ACC112 (cell line): Measurements from ENCODE around the gene OTULIN.

ENCODE experiments used
- H2AFZ ChIP-seq: fragments of 200-600 bp; sonication (generic); one replicate; pipeline ENCODE4 v1.6.0; 2017; ENCODE audit warnings: antibody characterized with exemption, low read length; ENCODE audit not compliant: unreplicated experiment
- H3K27ac ChIP-seq: fragments of 200-600 bp; sonication (generic); 2 replicates; pipeline ENCODE4 v1.5.1; 2014; ENCODE audit warnings: low read depth, mild to moderate bottlenecking, antibody characterized with exemption, low read length, moderate library complexity
- H3K27me3 ChIP-seq: fragments of 200-600 bp; sonication (generic); 2 replicates; pipeline ENCODE4 v1.6.1; 2014; ENCODE audit warnings: mild to moderate bottlenecking, antibody characterized with exemption, low read length, moderate library complexity, mixed read lengths; ENCODE audit not compliant: insufficient read depth
- H3K36me3 ChIP-seq: fragments of 200-600 bp; sonication (generic); 2 replicates; pipeline ENCODE4 v1.6.1; 2016; ENCODE audit warnings: mild to moderate bottlenecking, antibody characterized with exemption, low read length, moderate library complexity, mixed read lengths; ENCODE audit not compliant: insufficient read depth
- H3K4me1 ChIP-seq: fragments of 200-600 bp; sonication (generic); one replicate; pipeline ENCODE4 v1.6.1; 2016; ENCODE audit warnings: low read length, mixed read lengths; ENCODE audit not compliant: insufficient read depth, unreplicated experiment, control insufficient read depth
- H3K4me3 ChIP-seq: fragments of 200-600 bp; sonication (generic); 2 replicates; pipeline ENCODE4 v1.5.1; 2014; ENCODE audit warnings: mild to moderate bottlenecking, low read depth, low read length
- H3K79me2 ChIP-seq: fragments of 200-600 bp; sonication (generic); one replicate; pipeline ENCODE4 v1.6.0; 2016; ENCODE audit warnings: low read length; ENCODE audit not compliant: control insufficient read depth, unreplicated experiment, insufficient read depth

The OTULIN gene

GRCh38 chr5:14729448-14730385, 65.2 kb downstream of the OTULIN start:
- no peaks in the 10 kb centered on the region for H3K79me2 ChIP-seq
- H3K27ac ChIP-seq = no peak overlapping the region
- H2AFZ ChIP-seq = no peak overlapping the region
- H3K27me3 ChIP-seq = no peaks in the 10 kb centered on the region
- no peak overlapping the region for H3K4me3 ChIP-seq
- H3K4me1 ChIP-seq = peaks cover 16% of the 10 kb centered on the region
- H3K36me3 ChIP-seq = no peaks in the 10 kb centered on the region

GRCh38 chr5:14730466-14730865, 65.9 kb downstream of the OTULIN start:
- Histone ChIP-seq H3K79me2 (no peaks in the 10 kb centered on the region), H3K27ac (no peak overlapping the region), H3K4me3 (no peak overlapping the region), H2AFZ (no peak overlapping the region), H3K36me3 (no peaks in the 10 kb centered on the region), H3K27me3 (no peaks in the 10 kb centered on the region), H3K4me1 (peaks cover 16% of the 10 kb centered on the region)

- no peaks in the 10 kb centered on the region for H3K27me3 ChIP-seq
- H3K4me1 ChIP-seq = peaks cover 16% of the 10 kb centered on the region
- H3K36me3 ChIP-seq = no peaks in the 10 kb centered on the region
- H3K79me2 ChIP-seq = no peaks in the 10 kb centered on the region
- no peak overlapping the region for H2AFZ ChIP-seq
- no peak overlapping the region for H3K4me3 ChIP-seq
- H3K27ac ChIP-seq = no peak overlapping the region
Measured at GRCh38 chr5:14730881-14731280, 66.4 kb downstream of the OTULIN start.

GRCh38 chr5:14732991-14733390, 68.5 kb downstream of the OTULIN start:
- H3K4me1 ChIP-seq = no peaks in the 10 kb centered on the region
- H3K27ac ChIP-seq = no peak overlapping the region
- H2AFZ ChIP-seq = no peak overlapping the region
- H3K4me3 ChIP-seq = no peak overlapping the region
- H3K36me3 ChIP-seq = no peaks in the 10 kb centered on the region
- H3K79me2 ChIP-seq = no peaks in the 10 kb centered on the region
- H3K27me3 ChIP-seq = no peaks in the 10 kb centered on the region

- Histone ChIP-seq H3K79me2 (no peaks in the 10 kb centered on the region), H3K36me3 (peaks cover 2% of the 10 kb centered on the region; the same call in 1 of the 2 replicates), H2AFZ (no peak overlapping the region), H3K4me1 (no peaks in the 10 kb centered on the region), H3K27me3 (no peaks in the 10 kb centered on the region), H3K27ac (no peak overlapping the region), H3K4me3 (no peak overlapping the region)
Measured at GRCh38 chr5:14733661-14734060, 69.1 kb downstream of the OTULIN start.

- no peaks in the 10 kb centered on the region for H3K27me3 ChIP-seq
- H3K4me3 ChIP-seq = no peak overlapping the region
- no peaks in the 10 kb centered on the region for H3K79me2 ChIP-seq
- H3K36me3 ChIP-seq = peaks cover 3% of the 10 kb centered on the region; the same call in 1 of the 2 replicates
- no peak overlapping the region for H2AFZ ChIP-seq
- H3K27ac ChIP-seq = no peak overlapping the region
- peaks cover 2% of the 10 kb centered on the region for H3K4me1 ChIP-seq
Measured at GRCh38 chr5:14734396-14734795, 69.9 kb downstream of the OTULIN start.

GRCh38 chr5:14735944-14736343, 71.4 kb downstream of the OTULIN start:
- H3K27ac ChIP-seq = no peak overlapping the region
- no peak overlapping the region for H2AFZ ChIP-seq
- peaks cover 9% of the 10 kb centered on the region; the same call in 1 of the 2 replicates for H3K36me3 ChIP-seq
- no peaks in the 10 kb centered on the region for H3K79me2 ChIP-seq
- H3K27me3 ChIP-seq = no peaks in the 10 kb centered on the region
- H3K4me1 ChIP-seq = peaks cover 13% of the 10 kb centered on the region
- no peak overlapping the region for H3K4me3 ChIP-seq

- Histone ChIP-seq H3K27me3 (no peaks in the 10 kb centered on the region), H3K36me3 (peaks cover 16% of the 10 kb centered on the region; the same call in 1 of the 2 replicates), H3K27ac (no peak overlapping the region), H3K79me2 (no peaks in the 10 kb centered on the region), H3K4me3 (no peak overlapping the region), H2AFZ (no peak overlapping the region), H3K4me1 (peaks cover 13% of the 10 kb centered on the region)
Measured at GRCh38 chr5:14737291-14737690, 72.8 kb downstream of the OTULIN start.

- Histone ChIP-seq H3K27me3 (no peaks in the 10 kb centered on the region), H3K27ac (no peak overlapping the region), H2AFZ (no peak overlapping the region), H3K4me3 (no peak overlapping the region), H3K4me1 (peaks cover 13% of the 10 kb centered on the region), H3K36me3 (peaks cover 16% of the 10 kb centered on the region; the same call in 1 of the 2 replicates), H3K79me2 (no peaks in the 10 kb centered on the region)
Measured at GRCh38 chr5:14738050-14738449, 73.5 kb downstream of the OTULIN start.

GRCh38 chr5:14739538-14739937, 75.0 kb downstream of the OTULIN start:
- no peak overlapping the region for H3K4me3 ChIP-seq
- H3K79me2 ChIP-seq = no peaks in the 10 kb centered on the region
- H2AFZ ChIP-seq = no peak overlapping the region
- peaks cover 19% of the 10 kb centered on the region for H3K4me1 ChIP-seq
- peaks cover 16% of the 10 kb centered on the region; the same call in 1 of the 2 replicates for H3K36me3 ChIP-seq
- H3K27me3 ChIP-seq = no peaks in the 10 kb centered on the region
- peak overlapping the region; percentile 70 for H3K27ac ChIP-seq

- peak overlapping the region; percentile 70 for H3K27ac ChIP-seq
- peaks cover 19% of the 10 kb centered on the region for H3K4me1 ChIP-seq
- H3K36me3 ChIP-seq = peaks cover 16% of the 10 kb centered on the region; the same call in 1 of the 2 replicates
- no peak overlapping the region for H3K4me3 ChIP-seq
- no peaks in the 10 kb centered on the region for H3K27me3 ChIP-seq
- no peak overlapping the region for H2AFZ ChIP-seq
- H3K79me2 ChIP-seq = no peaks in the 10 kb centered on the region
Measured at GRCh38 chr5:14739981-14740380, 75.5 kb downstream of the OTULIN start.
